SK-N-MC (cell line): Measurements from ENCODE around the gene PFKP.
"Not testable (repeated sequence)": the region's sequence is repeated elsewhere in the genome, so short reads cannot be mapped to it uniquely, and the experiment has no call there.

Experiments used
- DNase-seq: peaks from one replicate; pipeline ENCODE4 v3.0.0-alpha.2; 2011; ENCODE audit warnings: low read depth, low spot score
- H3K27ac ChIP-seq: fragments of 200-600 bp; sonication (generic); 2 replicates; pipeline ENCODE4 v1.5.1; 2016; ENCODE audit warnings: mixed run types
- H3K36me3 ChIP-seq: fragments of 200-600 bp; sonication (generic); 2 replicates; pipeline ENCODE4 v1.6.1; 2017; ENCODE audit warnings: antibody characterized with exemption, low read length, mixed read lengths; ENCODE audit not compliant: insufficient read depth
- H3K4me3 ChIP-seq: fragments of 200-600 bp; sonication (generic); 2 replicates; pipeline ENCODE4 v1.5.1; 2016
- H3K9ac ChIP-seq: fragments of 200-600 bp; sonication (generic); 2 replicates; pipeline ENCODE4 v1.8.0; 2017; ENCODE audit warnings: mixed run types, mixed read lengths; ENCODE audit not compliant: insufficient read length
- H3K9me3 ChIP-seq: fragments of 200-600 bp; sonication (generic); 2 replicates; pipeline ENCODE4 v1.6.1; 2017; ENCODE audit warnings: low read depth, mild to moderate bottlenecking, antibody characterized with exemption, low read length, moderate library complexity, mixed read lengths
- EZH2 ChIP-seq: fragments of 200-600 bp; sonication (generic); IDR thresholded peaks from one replicate; pipeline ENCODE4 v1.6.1; 2017; ENCODE audit warnings: antibody characterized with exemption
- FOXP2 ChIP-seq: optimal IDR thresholded peaks from 2 replicates; pipeline ENCODE3; 2011; ENCODE audit warnings: mild to moderate bottlenecking, moderate library complexity; ENCODE audit not compliant: insufficient read depth; ENCODE audit errors: extremely low read length, control extremely low read depth
- POLR2AphosphoS5 ChIP-seq: IDR thresholded peaks from 2 replicates; pipeline ENCODE4 v1.6.1; 2012; ENCODE audit warnings: mild to moderate bottlenecking, low read depth, low read length, borderline replicate concordance

Gene PFKP

DNA sequence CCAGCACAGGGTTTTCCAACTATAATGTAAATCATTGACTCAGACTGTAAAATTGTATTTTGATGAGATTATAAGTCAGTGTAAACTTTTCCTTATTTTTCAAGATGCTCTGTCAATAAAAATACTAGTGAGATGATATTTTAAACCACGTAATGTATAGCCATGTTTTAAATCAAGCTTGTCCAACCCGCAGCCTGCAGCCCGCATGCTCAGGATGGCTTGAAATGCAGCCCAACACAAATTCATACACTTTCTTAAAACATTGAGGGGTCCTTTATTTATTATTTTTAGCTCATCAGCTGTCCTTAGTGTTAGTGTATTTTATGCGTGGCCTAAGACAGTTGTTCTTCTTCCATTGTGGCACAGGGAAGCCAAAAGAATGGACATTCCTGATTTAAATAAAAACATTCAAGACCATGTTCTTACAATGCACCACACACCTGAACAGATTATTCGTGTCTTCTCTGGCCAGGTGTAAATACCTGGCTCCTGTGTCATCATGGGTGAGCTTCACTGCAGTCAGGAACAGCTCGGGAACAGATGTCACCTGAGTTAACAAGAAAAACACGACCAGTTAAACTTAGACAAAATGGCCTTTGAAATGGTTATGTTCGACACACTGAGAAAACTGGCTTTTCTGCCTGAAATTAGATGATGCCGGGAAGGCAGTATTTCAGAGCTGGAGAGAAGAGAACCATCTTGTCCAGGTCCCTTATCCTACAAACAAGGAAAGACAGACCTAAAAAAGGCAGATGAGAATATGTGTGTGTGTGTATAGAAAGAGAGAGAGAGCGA, 99.3 kb downstream of the PFKP start:
- Histone ChIP-seq H3K36me3 (peaks cover 42% of the 10 kb centered on the region; the same call in 1 of the 2 replicates), H3K4me3 (no peak overlapping the region), H3K27ac (no peak overlapping the region), H3K9ac (no peak overlapping the region), H3K9me3 (no peaks in the 10 kb centered on the region)
- no peak for DNase-seq
- no peak for TF ChIP-seq POLR2AphosphoS5
- TF ChIP-seq FOXP2: no peak
- TF ChIP-seq EZH2: no peak

DNA sequence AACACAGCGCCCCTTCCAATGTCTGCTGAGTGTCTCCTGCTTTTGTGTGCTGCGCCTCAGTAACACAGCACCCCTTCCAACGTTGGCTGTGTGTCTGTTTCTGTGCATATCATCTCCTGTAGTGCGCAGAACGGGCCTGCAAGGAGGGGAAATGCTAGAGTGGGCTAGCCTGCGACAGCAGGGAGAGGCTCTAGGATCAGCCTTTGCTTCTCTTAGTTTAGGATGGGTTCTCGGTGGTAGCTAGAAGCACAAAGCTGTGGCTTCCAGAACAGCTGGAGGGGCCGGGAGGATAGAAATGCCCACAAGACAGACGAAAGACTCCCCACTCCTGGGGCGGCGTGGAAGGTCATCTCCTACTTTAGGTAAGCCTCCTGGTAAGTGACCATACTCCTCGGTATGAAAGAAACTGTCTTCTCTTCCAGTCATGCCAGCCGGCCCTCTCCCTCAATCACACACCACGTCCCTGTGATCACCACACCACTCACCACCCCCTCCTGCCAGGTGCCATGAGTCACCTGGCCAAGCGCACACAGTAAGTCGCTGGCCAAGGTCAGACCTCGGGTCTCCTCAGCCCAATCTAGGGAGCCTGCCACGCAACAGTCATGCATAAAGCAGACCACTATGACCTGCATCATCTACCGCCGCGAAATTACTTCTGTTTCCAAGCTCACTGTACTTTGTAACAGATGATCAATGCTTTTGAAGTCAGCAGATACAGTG, 100.4 kb downstream of the PFKP start:
- H3K4me3 ChIP-seq: no peak overlapping the region
- DNase-seq: no peak

DNA sequence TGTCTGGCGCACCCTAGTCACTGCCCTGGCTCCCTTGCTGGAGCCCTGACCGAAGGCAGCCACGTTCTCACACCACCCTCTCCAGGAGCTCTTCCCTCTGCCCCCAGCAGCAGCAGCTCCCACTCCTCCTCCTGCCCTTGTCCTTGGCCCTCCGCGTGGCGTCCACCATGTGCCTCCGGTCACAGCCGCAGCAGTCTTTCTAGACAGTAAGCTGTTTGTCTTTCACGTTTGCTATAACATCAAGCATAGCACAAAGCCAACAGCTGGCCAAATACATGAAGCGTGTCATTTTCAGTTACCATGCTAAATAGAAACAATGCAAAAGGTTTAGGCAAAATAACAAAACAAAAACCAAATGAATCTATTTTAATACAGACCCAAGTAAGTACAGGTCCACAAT, 101.9 kb downstream of the PFKP start:
- H3K9ac ChIP-seq: no peak overlapping the region
- no peaks in the 10 kb centered on the region for H3K9me3 ChIP-seq
- no peak overlapping the region for H3K27ac ChIP-seq
- H3K36me3 ChIP-seq: peaks cover 28% of the 10 kb centered on the region; the same call in 1 of the 2 replicates
- no peak overlapping the region for H3K4me3 ChIP-seq
- TF ChIP-seq FOXP2 (no peak), POLR2AphosphoS5 (no peak), EZH2 (no peak)
- DNase-seq: no peak

More for the DNA sequence above, 100.4 kb downstream of the PFKP start:
- Histone ChIP-seq H3K27ac (no peak overlapping the region), H3K9ac (no peak overlapping the region), H3K36me3 (peaks cover 38% of the 10 kb centered on the region; the same call in 1 of the 2 replicates), H3K9me3 (no peaks in the 10 kb centered on the region)
- TF ChIP-seq EZH2: no peak
- no peak for TF ChIP-seq POLR2AphosphoS5
- no peak for TF ChIP-seq FOXP2

DNA sequence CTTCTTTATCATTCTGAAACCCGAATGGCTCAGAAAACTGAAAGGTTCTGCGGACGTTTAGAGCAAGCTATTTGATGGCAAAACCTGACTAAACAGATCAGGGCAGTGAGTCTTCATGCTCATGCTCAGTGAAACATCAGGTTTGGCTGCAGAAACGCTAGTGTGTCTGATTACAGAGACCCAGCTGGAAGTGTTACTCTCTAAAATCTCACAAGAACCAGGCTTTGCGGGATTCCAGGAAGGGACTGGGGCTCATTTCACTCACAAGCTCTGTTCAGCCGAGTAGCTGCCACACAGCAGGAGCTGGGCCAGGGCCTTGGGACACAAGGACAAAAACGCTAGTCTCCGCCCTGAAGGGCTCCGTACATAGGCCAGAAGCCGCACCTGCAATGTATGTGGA, 102.3 kb downstream of the PFKP start:
- TF ChIP-seq POLR2AphosphoS5 (no peak), FOXP2 (no peak), EZH2 (no peak)
- no peak for DNase-seq
- H3K27ac ChIP-seq: no peak overlapping the region
- no peaks in the 10 kb centered on the region for H3K9me3 ChIP-seq
- peaks cover 27% of the 10 kb centered on the region; the same call in 1 of the 2 replicates for H3K36me3 ChIP-seq
- H3K9ac ChIP-seq: no peak overlapping the region
- H3K4me3 ChIP-seq: no peak overlapping the region

DNA sequence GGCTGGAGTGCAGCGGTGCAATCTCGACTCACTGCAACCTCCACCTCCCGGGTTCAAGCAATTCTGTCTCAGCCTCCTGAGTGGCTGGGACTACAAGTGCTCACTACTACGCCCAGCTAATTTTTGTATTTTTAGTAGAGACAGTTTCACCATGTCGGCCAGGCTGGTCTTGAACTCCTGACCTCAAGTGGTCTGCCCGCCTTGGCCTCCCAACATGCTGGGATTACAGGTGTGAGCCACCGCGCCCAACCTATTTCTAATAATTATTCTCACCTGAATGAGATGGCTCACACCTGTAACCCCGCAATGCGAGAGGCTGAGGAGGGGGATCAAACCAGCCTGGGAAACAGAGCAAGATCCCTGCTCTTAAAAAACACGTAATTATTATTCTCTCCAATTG, 104.1 kb downstream of the PFKP start:
- peaks cover 10% of the 10 kb centered on the region; the same call in 1 of the 2 replicates for H3K36me3 ChIP-seq
- H3K9ac ChIP-seq: peak overlapping the region; percentile 78
- H3K4me3 ChIP-seq: peak overlapping the region; percentile 81
- DNase-seq, H3K27ac ChIP-seq, H3K9me3 ChIP-seq: not testable (repeated sequence)

DNA sequence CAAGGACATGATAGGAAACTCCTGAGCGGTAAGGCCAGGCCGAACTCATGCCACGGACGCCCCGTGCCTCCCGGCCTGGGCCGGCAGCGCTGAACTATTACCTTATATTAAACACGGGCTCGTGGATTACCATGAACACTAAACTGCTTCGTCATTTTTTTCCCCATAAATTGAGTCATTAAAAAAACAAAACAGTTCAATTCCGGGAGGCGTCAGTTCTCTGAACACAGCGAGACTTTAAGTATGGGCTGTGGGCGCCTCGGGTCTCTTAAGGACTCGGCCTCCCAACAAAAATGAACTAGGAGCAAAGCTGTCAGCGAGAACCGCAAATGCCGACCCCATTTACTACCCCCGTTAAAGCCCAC, 104.7 kb downstream of the PFKP start:
- TF ChIP-seq EZH2 (no peak), POLR2AphosphoS5 (no peak), FOXP2 (no peak)
- Histone ChIP-seq H3K36me3 (peaks cover 9% of the 10 kb centered on the region; the same call in 1 of the 2 replicates), H3K4me3 (peak overlapping the region; percentile 81), H3K9me3 (no peaks in the 10 kb centered on the region), H3K27ac (no peak overlapping the region), H3K9ac (peak overlapping the region; percentile 78)
- DNase-seq: no peak

DNA sequence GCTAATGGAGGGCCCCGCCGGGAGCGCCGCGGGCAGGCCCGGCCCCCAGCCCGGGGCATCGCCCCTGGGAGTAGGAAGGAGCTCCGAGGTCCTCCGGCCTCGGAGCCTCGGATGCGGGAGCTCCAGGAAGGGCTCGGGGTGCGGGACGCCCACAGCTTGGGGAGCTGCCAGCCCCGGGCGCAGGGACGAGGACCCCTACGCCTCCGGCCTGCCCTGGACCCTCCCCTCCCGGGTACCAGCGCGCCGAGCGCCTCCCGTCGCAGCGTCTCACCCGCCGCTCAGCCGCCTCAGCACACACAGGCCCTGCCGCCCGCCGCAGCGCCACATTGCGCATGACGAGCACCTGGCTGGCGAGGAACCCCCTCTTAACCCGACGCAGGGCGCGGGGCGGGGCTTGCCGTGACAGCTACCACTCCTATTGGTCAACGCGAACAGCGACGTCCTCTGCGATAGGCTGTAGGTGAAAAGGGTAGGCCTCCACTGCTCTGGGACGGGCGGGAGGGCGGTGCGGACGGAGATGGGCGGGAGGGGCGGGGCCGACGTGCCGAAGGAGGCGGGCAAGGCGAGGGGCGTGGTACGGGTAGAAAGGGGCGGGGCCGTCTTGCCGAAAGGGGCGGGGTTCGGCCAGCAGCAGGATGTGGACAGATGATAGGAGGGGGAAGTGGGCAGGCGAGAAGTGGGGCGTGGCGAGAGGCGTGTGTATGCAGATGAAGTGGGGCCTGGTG, 105.3 kb downstream of the PFKP start, which contains the start of gene PITRM1:
TSS of gene PITRM1 (minus strand) at position 337 of the 725 bp plus-strand sequence. CDS start at position 327, 10 bp downstream.
- peak; percentile 67 for DNase-seq
- peak within 1 kb of the TSS; percentile 78 for H3K9ac ChIP-seq
- peak within 1 kb of the TSS; percentile 81 for H3K4me3 ChIP-seq
- no peak within 1 kb of the TSS for H3K27ac ChIP-seq
- no peak for TF ChIP-seq EZH2
- peak; percentile 92 for TF ChIP-seq POLR2AphosphoS5
- H3K9me3 ChIP-seq: no peaks in the 10 kb centered on the region
- peaks cover 9% of the 10 kb centered on the region; the same call in 1 of the 2 replicates for H3K36me3 ChIP-seq

DNA sequence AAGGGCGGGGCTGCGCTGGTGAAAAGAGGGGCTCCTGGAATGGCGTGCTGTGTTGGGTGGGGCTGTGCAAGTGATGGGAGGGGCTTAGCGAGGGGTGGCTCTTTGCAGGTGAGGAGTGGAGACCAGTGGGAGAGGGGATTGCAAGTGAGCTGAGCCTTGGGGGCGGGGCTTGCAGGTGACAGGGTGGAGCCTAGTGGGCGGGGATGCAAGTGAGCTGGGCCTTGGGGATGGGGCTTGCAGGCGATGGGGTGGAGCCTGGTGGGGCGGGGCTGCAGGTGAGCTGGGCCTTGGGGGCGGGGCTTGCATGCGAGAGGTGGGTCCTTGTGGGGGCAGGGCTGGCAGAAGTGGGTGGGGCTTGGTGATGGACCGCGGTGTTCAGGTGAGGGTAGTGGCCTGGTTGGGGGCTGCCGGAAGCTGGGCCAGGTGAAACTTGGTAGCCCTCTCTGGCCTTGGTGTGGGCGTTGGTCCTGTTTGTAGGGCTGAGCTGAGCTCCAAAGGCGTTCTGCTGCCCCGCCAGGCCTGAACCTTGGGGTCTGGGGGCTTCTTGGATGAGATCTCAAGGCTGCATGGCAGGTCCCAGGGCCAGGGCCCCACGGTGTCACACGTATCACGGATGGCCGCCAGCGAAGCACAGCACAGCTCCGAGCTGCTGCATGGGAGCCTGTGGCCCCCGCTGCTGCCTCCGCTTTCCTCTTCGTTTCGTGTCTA, 106.0 kb downstream of the PFKP start:
- no peaks in the 10 kb centered on the region for H3K9me3 ChIP-seq
- peaks cover 9% of the 10 kb centered on the region; the same call in 1 of the 2 replicates for H3K36me3 ChIP-seq
- no peak for DNase-seq
- H3K9ac ChIP-seq: no peak overlapping the region
- TF ChIP-seq EZH2 (no peak), POLR2AphosphoS5 (no peak), FOXP2 (no peak)
- H3K4me3 ChIP-seq: peak overlapping the region; percentile 58
- H3K27ac ChIP-seq: no peak overlapping the region
